Activated CD4-positive, alpha-beta T cell treated with anti-CD3 and anti-CD28 coated beads for 48 hours (primary cell): ENCODE data around the gene AIG1.

ENCODE experiments used
- DNase-seq: peaks from one replicate; pipeline ENCODE4 v3.0.0-alpha.2; 2020

AIG1 gene

GRCh38 chr6:143390278-143390677 lies 329.6 kb downstream of the AIG1 start:
- no peak for DNase-seq
